SKM-1 (cell line): ENCODE results near the gene FAM110A.
"Not testable (repeated sequence)": the region's sequence is repeated elsewhere in the genome, so short reads cannot be mapped to it uniquely, and the experiment has no call there.

Source experiments
- DNase-seq: peaks from one replicate; lab custom pipeline; 2025; ENCODE audit not compliant: unreplicated experiment; lab: John Stamatoyannopoulos, UW

FAM110A gene

DNA sequence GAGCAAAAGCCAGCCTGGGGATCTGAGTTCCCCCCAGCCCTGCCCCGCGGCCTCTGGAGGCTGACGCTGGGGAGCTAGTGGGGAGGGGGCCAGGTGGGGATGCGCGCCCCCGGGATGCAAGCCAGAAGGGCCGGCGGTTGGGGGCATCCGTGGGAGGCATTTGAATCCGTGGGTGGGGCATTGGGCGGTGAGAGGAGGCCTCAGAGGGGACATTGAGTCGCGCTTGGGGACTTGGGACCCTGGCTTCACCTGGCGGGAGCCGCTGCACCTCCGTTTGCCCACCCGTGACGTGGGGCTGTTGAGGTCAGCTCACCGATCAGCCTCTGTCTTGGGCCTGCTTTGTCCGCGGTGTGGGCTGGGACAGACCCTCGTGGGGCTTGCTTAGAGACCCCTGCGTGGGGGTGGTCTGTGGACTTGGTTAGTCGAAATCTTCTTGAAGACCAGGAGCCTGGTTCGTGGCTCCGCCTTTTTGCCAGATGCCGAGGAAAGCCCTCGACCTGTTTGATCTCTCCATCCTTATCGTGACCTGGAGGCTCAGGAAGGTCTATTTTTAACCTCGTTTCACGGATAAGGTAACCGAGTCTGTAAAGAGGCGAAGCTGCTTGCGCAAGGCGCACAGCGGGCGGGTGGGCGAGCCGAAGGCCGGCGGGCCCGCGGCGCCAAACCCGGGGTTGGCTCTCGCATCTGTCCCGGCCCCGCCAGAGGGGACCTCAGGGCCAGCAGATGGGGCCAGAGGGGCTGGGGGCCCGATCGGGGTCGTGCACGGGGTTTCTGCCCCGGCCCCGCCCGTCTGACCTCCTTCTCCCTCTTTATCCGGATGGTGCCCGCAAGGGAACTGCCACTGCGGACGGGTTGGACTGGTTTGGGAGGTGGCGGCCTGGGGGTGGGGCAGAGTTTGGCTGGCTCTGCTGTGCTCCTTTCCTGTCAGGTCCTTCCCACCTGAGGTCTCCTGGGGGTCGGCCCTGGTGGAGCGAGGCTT is 8.3 kb downstream of the FAM110A start:
- no peak for DNase-seq

- DNase-seq: no peak
These were observed 9.0 kb downstream of the FAM110A start for GRCh38 chr20:842547-842940.

- no peak for DNase-seq
These were observed 10.4 kb downstream of the FAM110A start for GRCh38 chr20:843912-844311.

DNA sequence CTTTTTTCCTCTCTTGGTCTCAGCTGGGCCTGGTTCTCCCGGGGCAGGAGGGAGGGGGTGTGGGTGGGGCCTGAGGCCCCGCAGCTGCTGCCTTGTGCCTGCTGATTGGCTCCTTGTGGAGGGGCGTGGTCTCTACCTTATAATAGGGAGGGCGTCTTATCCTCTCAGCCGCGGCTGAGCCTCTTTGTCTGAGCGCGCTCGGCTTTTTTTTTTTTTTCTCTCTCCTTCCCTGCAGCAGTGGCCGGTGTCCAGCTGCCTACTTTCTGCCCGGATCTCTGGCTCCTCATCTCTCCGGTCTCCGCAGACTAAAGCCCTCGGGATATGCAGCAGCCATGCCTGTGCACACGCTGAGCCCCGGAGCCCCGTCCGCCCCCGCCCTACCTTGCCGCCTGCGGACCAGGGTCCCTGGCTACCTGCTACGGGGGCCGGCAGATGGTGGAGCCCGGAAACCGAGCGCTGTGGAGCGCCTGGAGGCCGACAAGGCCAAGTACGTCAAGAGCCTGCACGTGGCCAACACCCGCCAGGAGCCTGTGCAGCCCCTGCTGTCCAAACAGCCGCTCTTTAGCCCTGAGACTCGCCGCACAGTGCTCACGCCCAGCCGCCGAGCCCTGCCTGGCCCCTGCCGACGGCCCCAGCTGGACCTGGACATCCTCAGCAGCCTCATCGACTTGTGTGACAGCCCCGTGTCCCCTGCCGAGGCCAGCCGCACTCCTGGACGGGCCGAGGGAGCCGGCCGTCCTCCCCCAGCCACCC is 11.1 kb downstream of the FAM110A start:
- DNase-seq: no peak

GRCh38 chr20:845226-845868 is 11.8 kb downstream of the FAM110A start:
- DNase-seq: no peak

DNA sequence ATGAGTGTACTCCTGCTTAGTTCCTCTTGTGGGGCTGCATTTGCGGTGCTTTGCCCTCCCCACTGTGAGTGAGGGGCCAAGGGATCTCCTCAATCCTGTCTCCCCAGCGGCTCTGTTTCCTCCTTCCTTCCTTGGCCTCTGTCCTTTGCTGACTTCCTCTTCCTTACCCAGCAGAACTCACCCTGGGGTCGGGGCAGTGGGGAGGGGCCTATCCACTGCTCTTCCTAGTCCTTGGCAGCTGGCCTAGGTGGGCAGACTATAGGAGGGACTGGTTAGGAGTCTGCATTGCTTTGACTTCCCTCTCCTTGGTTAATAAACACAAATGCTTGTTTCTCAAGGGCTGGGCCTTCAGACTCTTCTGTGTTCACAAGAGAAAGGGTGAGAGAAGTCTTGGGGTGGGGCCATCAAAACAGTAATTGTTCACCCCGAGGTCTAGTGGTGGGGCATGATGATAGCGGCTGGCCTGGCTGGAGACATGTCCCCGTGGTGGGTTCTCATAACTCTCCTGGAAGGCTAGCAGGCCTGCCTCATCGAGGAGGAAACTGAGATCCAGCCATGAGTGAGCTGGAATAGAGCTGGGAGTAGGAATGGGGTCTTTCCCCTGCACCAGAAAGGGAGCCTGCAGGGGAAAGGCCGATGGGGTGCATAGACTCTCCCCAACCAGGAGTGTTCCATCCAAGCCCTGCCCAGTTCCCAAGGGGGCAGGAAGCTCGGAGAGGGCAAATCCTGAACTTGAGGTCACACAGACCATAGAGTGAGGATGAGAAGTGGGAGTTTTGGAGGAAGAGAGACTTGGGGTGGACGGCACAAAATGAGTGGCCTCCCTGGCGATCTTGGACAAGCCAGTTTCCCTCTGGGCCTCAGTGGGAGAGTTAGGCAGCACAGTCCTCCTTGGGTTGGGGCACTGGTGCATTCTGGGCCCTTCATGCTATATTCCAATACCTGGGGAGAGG is 12.7 kb downstream of the FAM110A start:
- no peak for DNase-seq

GRCh38 chr20:846894-847278 is 13.4 kb downstream of the FAM110A start:
- DNase-seq: no peak

- DNase-seq: no peak
These were observed 14.7 kb downstream of the FAM110A start for GRCh38 chr20:848193-848592.

- not testable (repeated sequence) for DNase-seq
These were observed 15.2 kb downstream of the FAM110A start for GRCh38 chr20:848731-849130.

DNA sequence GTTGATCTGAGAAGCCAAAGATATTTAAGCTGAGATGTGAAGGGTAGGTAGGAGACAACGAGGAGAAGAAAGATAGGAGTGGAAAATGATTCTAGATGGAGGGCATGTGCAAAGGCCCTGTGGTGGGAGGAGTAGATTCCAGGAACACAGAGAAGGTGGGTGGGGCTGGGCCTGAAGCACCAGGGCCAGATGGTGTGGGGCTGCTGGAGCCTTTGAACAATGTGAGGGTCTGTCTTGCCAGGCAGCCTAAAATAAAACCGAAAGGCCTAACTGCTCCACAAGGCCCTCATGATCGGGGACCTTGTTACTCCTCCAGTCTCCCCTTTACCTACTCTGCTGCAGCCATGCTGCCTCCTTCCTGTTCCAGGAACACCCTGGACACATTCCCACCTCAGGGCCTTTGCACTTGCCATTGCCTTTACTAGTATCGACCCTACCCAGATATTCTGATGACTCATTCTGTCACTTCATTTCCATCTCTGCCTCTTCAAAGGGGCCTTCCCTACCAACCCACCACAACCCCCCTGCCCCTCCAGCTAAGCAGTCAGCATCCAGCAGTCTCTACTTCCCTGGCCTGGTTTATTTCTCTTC is 20.0 kb downstream of the FAM110A start:
- DNase-seq: no peak

- no peak for DNase-seq
These were observed 21.1 kb downstream of the FAM110A start for GRCh38 chr20:854601-855000.

DNA sequence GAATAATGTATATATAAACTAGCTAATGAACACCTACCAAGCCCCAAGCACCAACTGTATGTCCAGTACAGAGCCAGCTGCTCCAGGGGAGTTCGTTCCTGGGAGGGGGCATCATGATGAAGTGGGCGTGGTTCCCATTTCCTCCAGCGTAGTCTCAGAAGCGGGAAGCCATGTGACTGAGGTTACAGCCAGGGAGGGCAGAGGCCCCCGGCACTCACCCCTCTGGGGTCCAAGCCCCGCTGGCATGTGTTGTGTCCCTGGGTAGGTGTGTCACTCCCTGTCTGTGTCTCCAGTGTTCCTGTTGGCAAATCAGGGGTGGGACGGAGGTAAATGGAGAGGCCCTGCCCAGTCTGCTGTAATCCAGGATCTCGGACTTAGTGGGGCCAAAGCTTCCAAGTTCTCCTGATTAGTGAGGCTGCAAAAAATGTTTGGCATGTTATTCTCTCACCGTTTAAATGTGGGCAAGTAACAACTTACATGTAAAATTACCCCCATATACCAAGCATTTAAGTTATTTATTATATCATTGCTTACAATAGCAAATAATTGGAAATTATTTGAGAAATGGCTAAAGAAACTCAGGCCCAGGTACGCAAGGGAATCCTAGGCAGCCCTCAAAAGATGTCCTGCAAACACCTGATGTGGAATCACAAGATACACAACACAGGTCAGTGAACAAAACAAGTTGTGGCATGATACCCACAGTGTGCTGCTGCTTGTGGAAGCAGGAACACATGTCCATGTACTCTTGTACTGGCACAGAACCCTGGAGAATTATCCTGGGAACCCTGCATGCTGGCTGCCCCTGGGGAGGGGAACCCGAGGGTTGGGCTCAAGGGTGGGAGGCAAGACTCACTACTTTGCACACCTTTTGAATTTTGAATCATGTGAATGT is 22.2 kb downstream of the FAM110A start:
- no peak for DNase-seq

DNA sequence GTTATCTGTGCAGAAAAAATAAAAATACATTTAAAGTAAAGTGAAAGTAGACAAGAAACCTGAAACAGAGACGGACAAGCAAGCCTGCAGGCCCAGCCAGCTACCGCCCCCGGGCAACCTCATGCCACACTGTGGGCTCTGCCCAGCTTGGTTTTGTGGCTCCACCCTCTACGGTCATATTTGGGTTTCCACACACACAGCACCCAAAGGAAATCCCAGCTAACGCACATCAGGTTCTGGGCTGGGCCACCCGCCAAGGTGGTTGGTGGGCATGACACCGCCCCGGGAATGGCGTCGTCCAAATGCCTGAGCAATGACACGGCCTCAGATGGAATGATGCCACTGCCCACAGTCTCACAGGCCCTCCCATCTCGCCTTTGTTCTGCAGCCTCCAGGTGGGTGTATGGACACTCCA is 22.9 kb downstream of the FAM110A start:
- DNase-seq: no peak

DNA sequence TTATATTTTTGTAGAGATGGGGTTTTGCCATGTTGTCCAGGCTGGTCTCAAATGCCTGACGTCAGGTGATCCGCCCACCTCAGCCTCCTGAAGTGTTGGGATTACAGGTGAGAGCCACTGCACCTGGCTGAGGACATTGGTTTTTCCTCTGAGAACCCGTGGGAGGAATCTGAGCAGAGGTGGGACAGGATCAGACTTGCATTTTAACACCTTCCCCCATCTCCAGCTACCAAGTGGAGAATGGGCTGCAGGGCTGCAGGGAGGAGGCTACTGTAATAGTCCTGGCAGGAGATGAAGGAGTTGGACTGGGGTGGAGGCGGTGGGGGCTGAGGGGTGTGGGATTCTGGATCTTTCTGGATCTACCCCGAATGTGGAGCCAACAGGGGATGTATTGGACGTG is 24.5 kb downstream of the FAM110A start:
- DNase-seq: no peak

- DNase-seq: no peak
These were observed 26.3 kb downstream of the FAM110A start for GRCh38 chr20:859751-860231.

- DNase-seq: no peak
These were observed 27.4 kb downstream of the FAM110A start for GRCh38 chr20:860891-861290.

- DNase-seq: no peak
These were observed 31.9 kb downstream of the FAM110A start for GRCh38 chr20:865440-865839.

GRCh38 chr20:868279-868678 is 34.8 kb downstream of the FAM110A start:
- DNase-seq: no peak

DNA sequence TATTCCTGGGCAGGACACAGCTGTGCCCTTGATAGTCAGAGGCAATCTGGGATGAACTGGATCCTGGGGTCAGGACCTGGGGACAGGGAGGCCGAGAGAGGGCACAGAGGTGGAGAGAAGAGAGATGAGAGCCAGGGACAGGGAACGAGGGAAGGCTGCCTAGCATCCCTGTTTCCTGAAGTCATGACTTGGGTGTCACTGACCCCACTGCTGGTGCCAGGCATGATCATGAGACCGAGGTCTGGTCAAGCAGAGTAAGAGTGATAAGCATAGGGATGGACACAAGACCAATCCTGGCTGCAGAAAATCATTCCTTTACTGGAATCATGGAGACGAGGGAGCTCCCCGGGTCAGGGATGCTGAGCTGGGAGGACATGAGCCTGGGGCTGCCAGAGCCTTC is 36.1 kb downstream of the FAM110A start:
- DNase-seq: no peak
